ENCODE measurements around the gene CCDC127.

Gene CCDC127

GRCh38 chr5:187617-188451 is 30.1 kb downstream of the CCDC127 start:
- no peak for TF ChIP-seq POLR2A (IDR thresholded peaks at IDR 0.05; ENCODE audit: low read depth, low read length)
- no peak for FAIRE-seq
- no peak for DNase-seq (ENCODE audit: insufficient read length, low spot score)

- no peak for DNase-seq (ENCODE audit: insufficient read length, low spot score)
- no peak for FAIRE-seq
- TF ChIP-seq SPI1 (IDR thresholded peaks at IDR 0.05; ENCODE audit: low read depth, low read length) (no peak), POU2F2 (IDR thresholded peaks at IDR 0.05; ENCODE audit: low read depth, low read length) (no peak), POLR2A (IDR thresholded peaks at IDR 0.05; ENCODE audit: low read depth, low read length) (no peak), TAF1 (IDR thresholded peaks at IDR 0.05; ENCODE audit: low read depth, low read length) (no peak), POLR2AphosphoS5 (IDR thresholded peaks at IDR 0.05; ENCODE audit: low read depth, low read length) (no peak), PAX5 (IDR thresholded peaks at IDR 0.05; ENCODE audit: insufficient read depth, low read length, severe bottlenecking) (no peak)
Observed at GRCh38 chr5:187042-187431, 30.9 kb downstream of the CCDC127 start.

GRCh38 chr5:186091-187041 is 31.6 kb downstream of the CCDC127 start:
- DNase-seq (ENCODE audit: insufficient read length, low spot score) (no peak), FAIRE-seq (no peak)
- TF ChIP-seq POLR2AphosphoS5 (IDR thresholded peaks at IDR 0.05; ENCODE audit: low read depth, low read length): no peak
- no peak for TF ChIP-seq SPI1 (IDR thresholded peaks at IDR 0.05; ENCODE audit: low read depth, low read length)
- no peak for TF ChIP-seq TAF1 (IDR thresholded peaks at IDR 0.05; ENCODE audit: low read depth, low read length)
- no peak for TF ChIP-seq POLR2A (IDR thresholded peaks at IDR 0.05; ENCODE audit: low read depth, low read length)
- no peak for TF ChIP-seq PAX5 (IDR thresholded peaks at IDR 0.05; ENCODE audit: insufficient read depth, low read length, severe bottlenecking)
- TF ChIP-seq POU2F2 (IDR thresholded peaks at IDR 0.05; ENCODE audit: low read depth, low read length): no peak

- no peak for DNase-seq (ENCODE audit: insufficient read length, low spot score)
- no peak for TF ChIP-seq SPI1 (IDR thresholded peaks at IDR 0.05; ENCODE audit: low read depth, low read length)
- no peak for TF ChIP-seq PAX5 (IDR thresholded peaks at IDR 0.05; ENCODE audit: insufficient read depth, low read length, severe bottlenecking)
- no peak for FAIRE-seq
Observed at GRCh38 chr5:185095-186070, 32.6 kb downstream of the CCDC127 start.

- FAIRE-seq (no peak), DNase-seq (ENCODE audit: insufficient read length, low spot score) (no peak)
- TF ChIP-seq POLR2A (IDR thresholded peaks at IDR 0.05; ENCODE audit: low read depth, low read length) (no peak), TAF1 (IDR thresholded peaks at IDR 0.05; ENCODE audit: low read depth, low read length) (no peak), SPI1 (IDR thresholded peaks at IDR 0.05; ENCODE audit: low read depth, low read length) (no peak), POLR2AphosphoS5 (IDR thresholded peaks at IDR 0.05; ENCODE audit: low read depth, low read length) (no peak), POU2F2 (IDR thresholded peaks at IDR 0.05; ENCODE audit: low read depth, low read length) (no peak), PAX5 (IDR thresholded peaks at IDR 0.05; ENCODE audit: insufficient read depth, low read length, severe bottlenecking) (no peak)
Observed at GRCh38 chr5:184471-184870, 33.5 kb downstream of the CCDC127 start.

- no peak for DNase-seq (ENCODE audit: insufficient read length, low spot score)
- FAIRE-seq: no peak
Observed at GRCh38 chr5:182126-182525, 35.8 kb downstream of the CCDC127 start.

GRCh38 chr5:181566-181965 is 36.4 kb downstream of the CCDC127 start:
- no peak for FAIRE-seq
- TF ChIP-seq POU2F2 (IDR thresholded peaks at IDR 0.05; ENCODE audit: low read depth, low read length) (no peak), POLR2AphosphoS5 (IDR thresholded peaks at IDR 0.05; ENCODE audit: low read depth, low read length) (no peak), SPI1 (IDR thresholded peaks at IDR 0.05; ENCODE audit: low read depth, low read length) (no peak), POLR2A (IDR thresholded peaks at IDR 0.05; ENCODE audit: low read depth, low read length) (no peak), PAX5 (IDR thresholded peaks at IDR 0.05; ENCODE audit: insufficient read depth, low read length, severe bottlenecking) (no peak), TAF1 (IDR thresholded peaks at IDR 0.05; ENCODE audit: low read depth, low read length) (no peak)
- no peak for DNase-seq (ENCODE audit: insufficient read length, low spot score)

More at GRCh38 chr5:182126-182525, 35.8 kb downstream of the CCDC127 start:
- TF ChIP-seq POU2F2 (IDR thresholded peaks at IDR 0.05; ENCODE audit: low read depth, low read length) (no peak), POLR2AphosphoS5 (IDR thresholded peaks at IDR 0.05; ENCODE audit: low read depth, low read length) (no peak), SPI1 (IDR thresholded peaks at IDR 0.05; ENCODE audit: low read depth, low read length) (no peak), POLR2A (IDR thresholded peaks at IDR 0.05; ENCODE audit: low read depth, low read length) (no peak), PAX5 (IDR thresholded peaks at IDR 0.05; ENCODE audit: insufficient read depth, low read length, severe bottlenecking) (no peak), TAF1 (IDR thresholded peaks at IDR 0.05; ENCODE audit: low read depth, low read length) (no peak)

- TF ChIP-seq POLR2AphosphoS5 (IDR thresholded peaks at IDR 0.05; ENCODE audit: low read depth, low read length) (no peak), POLR2A (IDR thresholded peaks at IDR 0.05; ENCODE audit: low read depth, low read length) (no peak), TAF1 (IDR thresholded peaks at IDR 0.05; ENCODE audit: low read depth, low read length) (no peak), PAX5 (IDR thresholded peaks at IDR 0.05; ENCODE audit: insufficient read depth, low read length, severe bottlenecking) (no peak), SPI1 (IDR thresholded peaks at IDR 0.05; ENCODE audit: low read depth, low read length) (no peak), POU2F2 (IDR thresholded peaks at IDR 0.05; ENCODE audit: low read depth, low read length) (no peak)
- no peak for DNase-seq (ENCODE audit: insufficient read length, low spot score)
- no peak for FAIRE-seq
Observed at GRCh38 chr5:181160-181559, 36.8 kb downstream of the CCDC127 start.

Measured in GM12891 (cell line).